Liver (tissue), 9 donors: ENCODE data around the gene WDR27. TPM values are rescaled to one million over a fixed set of nuclear protein-coding genes. Genes with fewer than 3 reads are reported as not detected.

Experiments used
- DNase-seq: peaks from one replicate; pipeline ENCODE4 v3.0.0-alpha.2; 2017; ENCODE audit warnings: low spot score
- H3K27ac ChIP-seq, 2 donors: one replicate each; pipeline ENCODE4 v1.7.0; 2013; ENCODE audit warnings: inconsistent platforms in 2 of 2, low read length in 2 of 2, control low read depth in 1 of 2, low read depth in 1 of 2, mild to moderate bottlenecking in 1 of 2
- H3K27me3 ChIP-seq, 4 donors: one replicate each; pipeline versions ENCODE4 v1.6.1 to v1.7.0; 2013; ENCODE audit warnings: low read length in 3 of 4, inconsistent platforms in 1 of 4, mild to moderate bottlenecking in 1 of 4, moderate library complexity in 1 of 4; ENCODE audit not compliant: control insufficient read depth in 4 of 4, insufficient read depth in 4 of 4
- H3K36me3 ChIP-seq, 4 donors: one replicate each; pipeline versions ENCODE4 v1.6.1 to v1.7.0; 2013; ENCODE audit warnings: low read length in 3 of 4, mild to moderate bottlenecking in 3 of 4, low read depth in 1 of 4, moderate library complexity in 1 of 4; ENCODE audit not compliant: control insufficient read depth in 4 of 4, insufficient read depth in 3 of 4
- H3K4me1 ChIP-seq, 4 donors: one replicate each; pipeline versions ENCODE4 v1.6.1 to v1.7.0; 2013; ENCODE audit warnings: low read length in 3 of 4, mild to moderate bottlenecking in 3 of 4, moderate library complexity in 1 of 4; ENCODE audit not compliant: control insufficient read depth in 4 of 4, insufficient read depth in 4 of 4
- H3K4me3 ChIP-seq, 3 donors: one replicate each; pipeline versions ENCODE4 v1.6.1 to v1.7.0; 2013; ENCODE audit warnings: low read length in 3 of 3, control low read depth in 1 of 3, low read depth in 1 of 3, mild to moderate bottlenecking in 1 of 3
- H3K9ac ChIP-seq, 2 donors: one replicate each; pipeline ENCODE4 v1.7.0; 2013; ENCODE audit warnings: low read length in 2 of 2, mild to moderate bottlenecking in 2 of 2, moderate library complexity in 2 of 2, control low read depth in 1 of 2, low read depth in 1 of 2
- H3K9me3 ChIP-seq, 4 donors: one replicate each; pipeline versions ENCODE4 v1.6.1 to v1.7.0; 2013; ENCODE audit warnings: low read length in 3 of 4; ENCODE audit not compliant: control insufficient read depth in 4 of 4
- EGR1 ChIP-seq, 2 donors: IDR thresholded peaks; 2 replicates each; pipeline ENCODE4 v1.6.1; 2016 to 2018; ENCODE audit warnings: antibody characterized with exemption in 2 of 2, low read depth in 2 of 2
- FOXA1 ChIP-seq: IDR thresholded peaks from 2 replicates; pipeline ENCODE4 v1.6.1; 2016; ENCODE audit warnings: antibody characterized with exemption
- FOXA2 ChIP-seq: IDR thresholded peaks from 2 replicates; pipeline ENCODE4 v1.6.1; 2016; ENCODE audit warnings: antibody characterized with exemption
- GABPA ChIP-seq, 2 donors: IDR thresholded peaks in 1 of 2; conservative IDR thresholded peaks in 1 of 2; 2 replicates each; pipeline ENCODE4 v1.6.1; 2016; ENCODE audit warnings: antibody characterized with exemption in 2 of 2, mild to moderate bottlenecking in 1 of 2, moderate library complexity in 1 of 2
- HNF4A ChIP-seq, 2 donors: conservative IDR thresholded peaks; 2 replicates each; pipeline ENCODE4 v1.6.1; 2016; ENCODE audit warnings: antibody characterized with exemption in 2 of 2, mild to moderate bottlenecking in 2 of 2
- HNF4G ChIP-seq: IDR thresholded peaks from 2 replicates; pipeline ENCODE4 v1.6.1; 2016; ENCODE audit warnings: antibody characterized with exemption
- JUND ChIP-seq, 2 donors: IDR thresholded peaks; 2 replicates each; pipeline ENCODE4 v1.6.1; 2016; ENCODE audit warnings: antibody characterized with exemption in 2 of 2
- NR2F2 ChIP-seq: IDR thresholded peaks from 2 replicates; pipeline ENCODE4 v1.6.1; 2016; ENCODE audit warnings: antibody characterized with exemption
- RAD21 ChIP-seq, 2 donors: IDR thresholded peaks; 2 replicates each; pipeline ENCODE4 v1.6.1; 2016; ENCODE audit warnings: antibody characterized with exemption in 2 of 2, mild to moderate bottlenecking in 2 of 2
- RXRA ChIP-seq, 2 donors: IDR thresholded peaks; 2 replicates each; pipeline ENCODE4 v1.6.1; 2017 to 2018; ENCODE audit warnings: antibody characterized with exemption in 2 of 2, mild to moderate bottlenecking in 1 of 2
- SP1 ChIP-seq: IDR thresholded peaks from 2 replicates; pipeline ENCODE4 v1.6.1; 2018; ENCODE audit warnings: antibody characterized with exemption, mild to moderate bottlenecking
- TAF1 ChIP-seq: conservative IDR thresholded peaks from 2 replicates; pipeline ENCODE4 v1.6.1; 2016; ENCODE audit warnings: antibody characterized with exemption, mild to moderate bottlenecking
- YY1 ChIP-seq: IDR thresholded peaks from 2 replicates; pipeline ENCODE4 v1.6.1; 2016; ENCODE audit warnings: antibody characterized with exemption, mild to moderate bottlenecking
- WGBS: extraction: QIAGEN DNeasy Blood & Tissue Kit; methylation state at CpG from one replicate; pipeline ENCODE4 v1.1.7; 2013; 5-methylcytosine and 5-hydroxymethylcytosine counted together
- polyA plus RNA-seq, 2 donors: library from polyadenylated mRNA; stranded (reverse) in 1 of 2; unstranded in 1 of 2; fragments of 200-250 nt in 1 of 2; fragments of >200 nt in 1 of 2; fragmentation: Nextera tagmentation in 1 of 2; extraction: Ambion mirVana in 1 of 2; gene quantifications; one replicate each; pipeline versions ENCODE4 v1.2.1 to v1.2.3, GENCODE V29; 2013 to 2015
- total RNA-seq, 2 donors: library from RNA; depleted of rRNA; stranded (reverse); fragments of >200 nt; gene quantifications; one replicate each; pipeline ENCODE4 v1.2.3, GENCODE V29; 2014
- TF ChIP-seq, protein P1 (sequence below): IDR thresholded peaks from 2 replicates; pipeline ENCODE4 v1.6.1; 2016; ENCODE audit warnings: antibody characterized with exemption
- TF ChIP-seq, protein P2 (sequence below): fragments of 150-350 bp; IDR thresholded peaks from 2 replicates; pipeline ENCODE4 v1.5.1; 2017; ENCODE audit warnings: improper control_type of control experiment, low read depth, low read length; ENCODE audit not compliant: missing input control
- TF ChIP-seq, protein P3 (sequence below): IDR thresholded peaks from 2 replicates; pipeline ENCODE4 v1.6.1; 2016; ENCODE audit warnings: antibody characterized with exemption
- TF ChIP-seq, protein P4 (sequence below): IDR thresholded peaks from 2 replicates; pipeline ENCODE4 v1.6.1; 2016; ENCODE audit warnings: antibody characterized with exemption, mild to moderate bottlenecking
- TF ChIP-seq, protein P5 (sequence below): IDR thresholded peaks from 2 replicates; pipeline ENCODE4 v1.6.1; 2016; ENCODE audit warnings: antibody characterized with exemption
- donor health status: healthy.
- donor health status: healthy.
- donor health status: healthy.
- donor health status: healthy.
- donor health status: healthy.

WDR27 gene
- total and polyA plus RNA-seq, 4 donors, result 3.7 to 20.1 (median 7.7) TPM

DNA sequence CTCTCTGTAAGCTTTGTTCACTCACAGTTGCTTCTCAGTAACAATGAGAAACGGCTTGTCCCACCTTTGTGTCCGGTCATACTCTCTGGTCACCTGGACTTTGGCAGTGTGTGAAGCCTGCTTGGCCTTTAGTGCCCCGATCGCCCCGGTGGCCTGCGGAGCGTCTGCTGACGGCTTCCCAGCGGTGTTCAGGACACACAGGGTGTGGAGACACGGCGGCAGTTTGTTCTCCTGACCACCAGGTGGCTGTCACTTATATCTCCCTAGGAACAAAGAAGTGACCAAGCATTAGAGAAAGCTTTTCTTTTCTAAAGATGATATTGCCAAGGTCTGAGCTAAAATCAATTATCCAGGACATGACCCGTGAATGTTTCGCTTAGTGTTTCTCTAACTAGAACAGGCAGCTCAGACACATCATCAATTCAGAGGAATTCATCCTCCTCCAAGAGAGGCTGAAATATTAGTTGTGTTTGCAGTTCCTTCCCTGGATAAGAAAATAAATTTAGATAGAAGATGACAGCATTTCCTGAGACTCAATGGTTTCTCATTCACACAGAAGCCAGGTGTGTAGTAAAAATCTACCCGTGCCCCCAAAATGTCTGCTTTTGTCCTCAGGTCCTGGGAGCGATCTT, 280.8 kb downstream of the WDR27 start:
- Histone ChIP-seq H3K27me3 (no peaks in the 10 kb centered on the region), H3K36me3 (no peaks in the 10 kb centered on the region), H3K4me1 (peaks cover 0 to 6% (median 2%) of the 10 kb centered on the region in 4 donors), H3K9me3 (peaks cover 0 to 2% (median 0%) of the 10 kb centered on the region in 4 donors), H3K27ac (no peak overlapping the region), H3K9ac (no peak overlapping the region), H3K4me3 (no peak overlapping the region)
- 52% methylated on average over 15 of the region's 15 CpGs for whole genome bisulfite sequencing
- DNase-seq, result no peak
- TF ChIP-seq JUND (IDR thresholded peaks at IDR 0.05) (no peak), SP1 (peak; percentile 31), RAD21 (IDR thresholded peaks at IDR 0.05) (peak; percentile 73 to 91), HNF4A (conservative IDR thresholded peaks at IDR 0.05) (peak; percentile 14 to 76), RXRA (IDR thresholded peaks at IDR 0.05) (peak; percentile 11 to 65)
- TF ChIP-seq, protein P1, sequence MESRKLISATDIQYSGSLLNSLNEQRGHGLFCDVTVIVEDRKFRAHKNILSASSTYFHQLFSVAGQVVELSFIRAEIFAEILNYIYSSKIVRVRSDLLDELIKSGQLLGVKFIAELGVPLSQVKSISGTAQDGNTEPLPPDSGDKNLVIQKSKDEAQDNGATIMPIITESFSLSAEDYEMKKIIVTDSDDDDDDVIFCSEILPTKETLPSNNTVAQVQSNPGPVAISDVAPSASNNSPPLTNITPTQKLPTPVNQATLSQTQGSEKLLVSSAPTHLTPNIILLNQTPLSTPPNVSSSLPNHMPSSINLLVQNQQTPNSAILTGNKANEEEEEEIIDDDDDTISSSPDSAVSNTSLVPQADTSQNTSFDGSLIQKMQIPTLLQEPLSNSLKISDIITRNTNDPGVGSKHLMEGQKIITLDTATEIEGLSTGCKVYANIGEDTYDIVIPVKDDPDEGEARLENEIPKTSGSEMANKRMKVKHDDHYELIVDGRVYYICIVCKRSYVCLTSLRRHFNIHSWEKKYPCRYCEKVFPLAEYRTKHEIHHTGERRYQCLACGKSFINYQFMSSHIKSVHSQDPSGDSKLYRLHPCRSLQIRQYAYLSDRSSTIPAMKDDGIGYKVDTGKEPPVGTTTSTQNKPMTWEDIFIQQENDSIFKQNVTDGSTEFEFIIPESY, result no peak
- TF ChIP-seq, protein P2, sequence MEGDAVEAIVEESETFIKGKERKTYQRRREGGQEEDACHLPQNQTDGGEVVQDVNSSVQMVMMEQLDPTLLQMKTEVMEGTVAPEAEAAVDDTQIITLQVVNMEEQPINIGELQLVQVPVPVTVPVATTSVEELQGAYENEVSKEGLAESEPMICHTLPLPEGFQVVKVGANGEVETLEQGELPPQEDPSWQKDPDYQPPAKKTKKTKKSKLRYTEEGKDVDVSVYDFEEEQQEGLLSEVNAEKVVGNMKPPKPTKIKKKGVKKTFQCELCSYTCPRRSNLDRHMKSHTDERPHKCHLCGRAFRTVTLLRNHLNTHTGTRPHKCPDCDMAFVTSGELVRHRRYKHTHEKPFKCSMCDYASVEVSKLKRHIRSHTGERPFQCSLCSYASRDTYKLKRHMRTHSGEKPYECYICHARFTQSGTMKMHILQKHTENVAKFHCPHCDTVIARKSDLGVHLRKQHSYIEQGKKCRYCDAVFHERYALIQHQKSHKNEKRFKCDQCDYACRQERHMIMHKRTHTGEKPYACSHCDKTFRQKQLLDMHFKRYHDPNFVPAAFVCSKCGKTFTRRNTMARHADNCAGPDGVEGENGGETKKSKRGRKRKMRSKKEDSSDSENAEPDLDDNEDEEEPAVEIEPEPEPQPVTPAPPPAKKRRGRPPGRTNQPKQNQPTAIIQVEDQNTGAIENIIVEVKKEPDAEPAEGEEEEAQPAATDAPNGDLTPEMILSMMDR, result peak; percentile 52

DNA sequence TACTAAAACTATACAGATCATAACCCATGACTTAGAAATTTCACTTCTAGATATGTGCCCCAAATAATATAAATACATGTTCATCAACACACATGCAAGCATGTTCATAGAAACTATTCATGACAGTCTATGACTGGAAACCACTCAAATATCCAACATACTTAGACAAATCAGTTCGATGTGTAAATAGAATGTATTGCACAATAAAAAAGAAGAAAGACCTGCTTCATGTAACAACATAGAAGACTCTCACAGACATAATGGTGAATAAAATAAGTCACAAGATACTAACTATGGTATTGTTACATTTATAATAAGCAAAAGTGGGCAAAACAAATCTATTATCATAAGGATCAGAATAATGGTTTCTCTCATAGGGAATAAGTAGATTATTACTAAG, 284.7 kb downstream of the WDR27 start:
- Histone ChIP-seq H3K27ac (no peak overlapping the region), H3K9ac (no peak overlapping the region), H3K27me3 (no peaks in the 10 kb centered on the region), H3K4me3 (no peak overlapping the region), H3K4me1 (peaks cover 0 to 6% (median 2%) of the 10 kb centered on the region in 4 donors), H3K36me3 (no peaks in the 10 kb centered on the region), H3K9me3 (peaks cover 5 to 11% (median 8%) of the 10 kb centered on the region in 4 donors)
- 77% methylated on average over 1 of the region's 1 CpG for WGBS
- DNase-seq, result no peak
- TF ChIP-seq RAD21 (IDR thresholded peaks at IDR 0.05) (no peak), TAF1 (no peak), HNF4A (conservative IDR thresholded peaks at IDR 0.05) (no peak), SP1 (no peak), GABPA (IDR thresholded peaks at IDR 0.05 in 1 of 2, conservative IDR thresholded peaks at IDR 0.05 in 1 of 2) (no peak), YY1 (no peak), FOXA1 (no peak), EGR1 (IDR thresholded peaks at IDR 0.05; ENCODE audit: low read depth in 2 of 2) (no peak), FOXA2 (no peak), HNF4G (no peak), NR2F2 (no peak), JUND (IDR thresholded peaks at IDR 0.05) (no peak)
- TF ChIP-seq, protein P3, sequence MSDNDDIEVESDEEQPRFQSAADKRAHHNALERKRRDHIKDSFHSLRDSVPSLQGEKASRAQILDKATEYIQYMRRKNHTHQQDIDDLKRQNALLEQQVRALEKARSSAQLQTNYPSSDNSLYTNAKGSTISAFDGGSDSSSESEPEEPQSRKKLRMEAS, result no peak
- TF ChIP-seq, protein P1, result no peak
- TF ChIP-seq, protein P2, result no peak
- TF ChIP-seq, protein P4, sequence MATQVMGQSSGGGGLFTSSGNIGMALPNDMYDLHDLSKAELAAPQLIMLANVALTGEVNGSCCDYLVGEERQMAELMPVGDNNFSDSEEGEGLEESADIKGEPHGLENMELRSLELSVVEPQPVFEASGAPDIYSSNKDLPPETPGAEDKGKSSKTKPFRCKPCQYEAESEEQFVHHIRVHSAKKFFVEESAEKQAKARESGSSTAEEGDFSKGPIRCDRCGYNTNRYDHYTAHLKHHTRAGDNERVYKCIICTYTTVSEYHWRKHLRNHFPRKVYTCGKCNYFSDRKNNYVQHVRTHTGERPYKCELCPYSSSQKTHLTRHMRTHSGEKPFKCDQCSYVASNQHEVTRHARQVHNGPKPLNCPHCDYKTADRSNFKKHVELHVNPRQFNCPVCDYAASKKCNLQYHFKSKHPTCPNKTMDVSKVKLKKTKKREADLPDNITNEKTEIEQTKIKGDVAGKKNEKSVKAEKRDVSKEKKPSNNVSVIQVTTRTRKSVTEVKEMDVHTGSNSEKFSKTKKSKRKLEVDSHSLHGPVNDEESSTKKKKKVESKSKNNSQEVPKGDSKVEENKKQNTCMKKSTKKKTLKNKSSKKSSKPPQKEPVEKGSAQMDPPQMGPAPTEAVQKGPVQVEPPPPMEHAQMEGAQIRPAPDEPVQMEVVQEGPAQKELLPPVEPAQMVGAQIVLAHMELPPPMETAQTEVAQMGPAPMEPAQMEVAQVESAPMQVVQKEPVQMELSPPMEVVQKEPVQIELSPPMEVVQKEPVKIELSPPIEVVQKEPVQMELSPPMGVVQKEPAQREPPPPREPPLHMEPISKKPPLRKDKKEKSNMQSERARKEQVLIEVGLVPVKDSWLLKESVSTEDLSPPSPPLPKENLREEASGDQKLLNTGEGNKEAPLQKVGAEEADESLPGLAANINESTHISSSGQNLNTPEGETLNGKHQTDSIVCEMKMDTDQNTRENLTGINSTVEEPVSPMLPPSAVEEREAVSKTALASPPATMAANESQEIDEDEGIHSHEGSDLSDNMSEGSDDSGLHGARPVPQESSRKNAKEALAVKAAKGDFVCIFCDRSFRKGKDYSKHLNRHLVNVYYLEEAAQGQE, result no peak
- TF ChIP-seq, protein P5, sequence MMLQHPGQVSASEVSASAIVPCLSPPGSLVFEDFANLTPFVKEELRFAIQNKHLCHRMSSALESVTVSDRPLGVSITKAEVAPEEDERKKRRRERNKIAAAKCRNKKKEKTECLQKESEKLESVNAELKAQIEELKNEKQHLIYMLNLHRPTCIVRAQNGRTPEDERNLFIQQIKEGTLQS, result no peak
